WERI-Rb-1 (cell line): ENCODE data around the gene PRAC1.

Source experiments
- DNase-seq: peaks from one replicate; pipeline ENCODE4 v3.0.0-alpha.2; 2020
- H3K27ac ChIP-seq: fragments of 250-450 bp; sonication (Bioruptor Pico); 2 replicates; pipeline ENCODE4 v1.5.1; 2020; ENCODE audit warnings: mild to moderate bottlenecking, moderate library complexity
- H3K27me3 ChIP-seq: fragments of 250-450 bp; sonication (Bioruptor Pico); 2 replicates; pipeline ENCODE4 v1.5.1; 2021; ENCODE audit warnings: mild to moderate bottlenecking, low read depth, moderate library complexity; ENCODE audit not compliant: insufficient read depth, severe bottlenecking
- H3K36me3 ChIP-seq: fragments of 250-450 bp; sonication (Bioruptor Pico); 2 replicates; pipeline ENCODE4 v1.5.1; 2020; ENCODE audit warnings: mild to moderate bottlenecking, moderate library complexity
- H3K4me3 ChIP-seq: 2 replicates; pipeline ENCODE4 v1.5.1; 2011; ENCODE audit warnings: low read depth, mild to moderate bottlenecking, control low read depth, low read length
- H3K9me3 ChIP-seq: fragments of 250-450 bp; sonication (Bioruptor Pico); 2 replicates; pipeline ENCODE4 v1.5.1; 2021; ENCODE audit warnings: mild to moderate bottlenecking, moderate library complexity; ENCODE audit not compliant: severe bottlenecking
- TF ChIP-seq, protein P1 (sequence below): IDR thresholded peaks from 2 replicates; pipeline ENCODE4 v1.5.1; 2011; ENCODE audit warnings: low read depth, mild to moderate bottlenecking, control low read depth, inconsistent platforms, low read length

PRAC1 gene

DNA sequence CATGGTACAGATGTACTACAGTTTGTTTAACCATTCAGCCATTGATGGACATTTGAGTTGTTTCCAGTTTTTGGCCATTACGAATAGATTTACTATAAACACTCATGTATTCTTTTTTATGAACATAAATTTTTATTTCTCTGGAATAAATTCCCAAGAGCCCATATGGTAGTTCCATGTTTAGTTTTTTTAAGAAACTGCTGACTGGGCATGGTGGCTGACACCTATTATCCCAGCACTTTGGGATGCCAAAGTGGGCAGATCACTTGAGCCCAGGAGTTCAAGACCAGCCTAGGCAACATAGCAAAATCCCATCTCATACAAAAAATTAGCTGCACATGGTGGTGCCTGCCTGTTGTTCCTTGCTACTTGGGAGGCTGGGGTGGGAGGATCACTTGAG lies 30.3 kb downstream of the PRAC1 start:
- TF ChIP-seq, protein P1, sequence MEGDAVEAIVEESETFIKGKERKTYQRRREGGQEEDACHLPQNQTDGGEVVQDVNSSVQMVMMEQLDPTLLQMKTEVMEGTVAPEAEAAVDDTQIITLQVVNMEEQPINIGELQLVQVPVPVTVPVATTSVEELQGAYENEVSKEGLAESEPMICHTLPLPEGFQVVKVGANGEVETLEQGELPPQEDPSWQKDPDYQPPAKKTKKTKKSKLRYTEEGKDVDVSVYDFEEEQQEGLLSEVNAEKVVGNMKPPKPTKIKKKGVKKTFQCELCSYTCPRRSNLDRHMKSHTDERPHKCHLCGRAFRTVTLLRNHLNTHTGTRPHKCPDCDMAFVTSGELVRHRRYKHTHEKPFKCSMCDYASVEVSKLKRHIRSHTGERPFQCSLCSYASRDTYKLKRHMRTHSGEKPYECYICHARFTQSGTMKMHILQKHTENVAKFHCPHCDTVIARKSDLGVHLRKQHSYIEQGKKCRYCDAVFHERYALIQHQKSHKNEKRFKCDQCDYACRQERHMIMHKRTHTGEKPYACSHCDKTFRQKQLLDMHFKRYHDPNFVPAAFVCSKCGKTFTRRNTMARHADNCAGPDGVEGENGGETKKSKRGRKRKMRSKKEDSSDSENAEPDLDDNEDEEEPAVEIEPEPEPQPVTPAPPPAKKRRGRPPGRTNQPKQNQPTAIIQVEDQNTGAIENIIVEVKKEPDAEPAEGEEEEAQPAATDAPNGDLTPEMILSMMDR: no peak
- Histone ChIP-seq H3K27ac (no peak overlapping the region), H3K9me3 (peaks cover 26% of the 10 kb centered on the region), H3K36me3 (no peaks in the 10 kb centered on the region), H3K27me3 (peaks cover 91% of the 10 kb centered on the region), H3K4me3 (no peak overlapping the region)
- DNase-seq: no peak

DNA sequence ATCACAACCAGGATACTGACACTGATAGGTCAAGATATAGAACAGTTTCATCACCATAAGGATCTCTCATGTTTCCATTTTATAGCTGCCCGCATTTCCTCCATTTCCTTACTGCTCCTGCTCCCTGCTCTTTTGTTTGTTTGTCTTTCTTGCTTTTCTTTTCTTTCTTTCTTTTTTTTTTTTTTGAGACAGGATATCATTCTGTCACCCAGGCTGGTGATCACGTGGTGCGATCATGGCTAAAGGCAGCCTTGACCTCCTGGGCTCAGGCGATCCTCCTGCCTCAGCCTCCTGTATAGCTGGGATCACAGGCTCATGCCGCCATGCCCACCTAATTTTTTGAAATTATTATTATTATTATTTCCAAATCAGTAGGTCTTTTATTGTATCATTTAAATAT lies 31.7 kb downstream of the PRAC1 start:
- no peaks in the 10 kb centered on the region for H3K36me3 ChIP-seq
- H3K27ac ChIP-seq: no peak overlapping the region
- TF ChIP-seq, protein P1: no peak
- H3K9me3 ChIP-seq: peaks cover 26% of the 10 kb centered on the region
- peaks cover 88% of the 10 kb centered on the region for H3K27me3 ChIP-seq
- no peak overlapping the region for H3K4me3 ChIP-seq
- DNase-seq: no peak

DNA sequence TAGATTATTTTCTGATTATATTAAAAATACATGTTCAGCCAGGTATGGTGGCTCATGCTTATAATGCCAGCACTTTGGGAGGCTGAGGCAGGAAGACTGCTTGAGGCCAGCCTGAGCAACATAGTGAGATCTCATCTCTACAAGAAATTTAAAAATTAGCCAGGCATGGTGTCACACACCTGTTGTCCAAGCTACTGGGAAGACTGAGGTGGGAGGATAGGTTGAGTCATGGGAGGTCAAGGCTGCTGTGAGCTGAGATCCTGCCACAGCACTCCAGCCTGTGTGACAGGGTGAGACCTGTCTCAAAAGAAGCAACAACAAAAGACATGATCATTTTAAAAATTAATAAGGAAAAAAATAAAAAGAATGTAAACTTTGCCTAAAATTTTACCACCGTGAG lies 40.7 kb downstream of the PRAC1 start:
- Histone ChIP-seq H3K9me3 (peaks cover 11% of the 10 kb centered on the region), H3K27me3 (peaks cover 97% of the 10 kb centered on the region), H3K36me3 (no peaks in the 10 kb centered on the region), H3K27ac (no peak overlapping the region), H3K4me3 (no peak overlapping the region)
- TF ChIP-seq, protein P1: no peak
- DNase-seq: no peak

DNA sequence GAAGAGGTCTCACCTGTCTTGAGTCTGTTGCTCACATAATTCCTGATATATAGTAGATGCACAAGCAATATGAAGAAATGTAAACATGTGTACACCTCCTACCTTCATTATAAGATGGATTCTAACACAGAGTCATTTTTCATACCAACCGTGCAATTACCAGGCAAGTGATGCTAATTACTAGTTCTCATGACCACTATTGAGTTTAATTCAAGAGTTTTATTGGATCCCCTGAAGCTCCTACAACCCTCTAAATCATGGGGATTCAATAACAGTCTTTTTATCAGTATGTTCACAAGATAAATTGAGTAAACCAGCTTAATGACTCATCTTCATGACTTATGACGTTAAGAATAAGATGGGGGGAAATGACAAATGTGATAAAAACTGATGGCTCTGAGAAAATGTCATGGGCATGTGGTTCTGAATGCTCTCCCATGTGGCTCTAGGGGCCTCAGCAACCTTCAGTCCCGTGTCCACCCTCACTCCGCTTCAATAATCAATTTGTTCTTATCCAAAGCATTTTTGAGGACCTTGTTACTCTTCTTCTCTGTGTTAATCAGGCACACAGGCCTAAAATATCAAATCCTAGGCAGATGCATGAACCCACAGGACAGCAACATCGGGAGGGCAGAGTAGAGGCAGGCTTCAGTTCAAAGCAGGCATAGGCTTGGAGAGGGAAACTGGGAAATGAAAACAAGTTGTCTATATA lies 42.8 kb downstream of the PRAC1 start:
- no peak overlapping the region for H3K4me3 ChIP-seq
- H3K27ac ChIP-seq: no peak overlapping the region
- H3K36me3 ChIP-seq: no peaks in the 10 kb centered on the region
- peaks cover 11% of the 10 kb centered on the region for H3K9me3 ChIP-seq
- H3K27me3 ChIP-seq: peaks cover 100% of the 10 kb centered on the region
- TF ChIP-seq, protein P1: no peak
- DNase-seq: no peak

DNA sequence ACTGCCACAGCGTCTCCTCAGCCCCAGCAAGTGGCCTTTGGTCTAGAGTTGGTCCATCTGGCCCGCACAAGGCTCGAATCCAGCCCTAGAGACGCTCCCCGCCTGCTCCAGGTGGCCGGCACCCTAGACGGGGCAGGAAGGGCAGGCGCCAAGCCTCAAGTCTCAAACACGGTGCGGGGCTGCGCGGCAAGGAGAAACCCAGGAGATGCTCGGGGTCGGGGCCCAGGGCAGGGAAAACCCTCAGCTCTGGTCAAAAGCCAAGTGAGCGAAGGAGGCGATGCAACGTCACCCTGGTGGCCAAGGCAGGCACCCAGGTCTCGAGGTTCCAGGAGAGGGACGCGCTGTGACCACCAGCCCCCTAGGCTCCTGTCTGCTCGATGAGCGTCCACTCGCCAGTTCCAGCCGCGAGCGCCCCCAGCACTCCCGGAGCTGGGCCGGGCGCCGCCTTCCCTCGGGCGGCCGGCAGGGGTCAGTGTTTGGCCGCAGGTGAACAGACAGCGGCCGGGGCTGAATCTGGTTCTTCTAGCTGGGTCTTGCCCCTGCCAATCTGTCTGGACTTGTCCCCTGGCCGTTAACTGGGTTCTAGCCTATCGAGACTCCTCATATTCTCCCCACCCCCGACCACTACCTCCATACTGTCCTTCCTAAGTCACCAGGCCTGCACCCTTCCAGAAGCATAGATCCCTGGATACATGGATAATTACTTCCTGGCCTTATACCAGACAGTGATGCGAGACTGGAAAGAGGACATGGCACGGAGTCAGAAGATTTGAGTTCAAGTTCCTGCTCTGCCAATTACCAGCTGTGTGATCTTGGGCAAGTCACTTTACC lies 44.0 kb downstream of the PRAC1 start:
- DNase-seq: peak; percentile 79
- no peak overlapping the region for H3K4me3 ChIP-seq
- no peaks in the 10 kb centered on the region for H3K36me3 ChIP-seq
- peaks cover 1% of the 10 kb centered on the region for H3K9me3 ChIP-seq
- peaks cover 98% of the 10 kb centered on the region for H3K27me3 ChIP-seq
- TF ChIP-seq, protein P1: peak; percentile 98
- H3K27ac ChIP-seq: 0 out of 2 replicates have a peak overlapping the region, but pooled peaks have one; percentile 9
